ENCODE measurements around the gene TRPM3.

Gene TRPM3

GRCh38 chr9:70959366-70959765 lies 162.1 kb downstream of the TRPM3 start:
- TF ChIP-seq CTCF (IDR thresholded peaks at IDR 0.05; ENCODE audit: low read depth, low read length, missing control alignments): no peak
- DNase-seq (ENCODE audit: low read depth): no peak
- H3K4me3 ChIP-seq (ENCODE audit: low read depth, low read length): no peak overlapping the region
- in situ Hi-C loops (cut with HindIII; ENCODE audit: low sequenced_read_pairs): loop anchor here (25.0 kb wide), 1 partner anchor 322 kb away; no protein-coding TSS in a partner anchor

GRCh38 chr9:70954596-70955143 lies 166.8 kb downstream of the TRPM3 start:
- TF ChIP-seq CTCF (IDR thresholded peaks at IDR 0.05; ENCODE audit: low read depth, low read length, missing control alignments): no peak
- no peak overlapping the region for H3K4me3 ChIP-seq (ENCODE audit: low read depth, low read length)
- no peak for DNase-seq (ENCODE audit: low read depth)
- in situ Hi-C loops (cut with HindIII; ENCODE audit: low sequenced_read_pairs): loop anchor here (25.0 kb wide), 1 partner anchor 317 kb away; no protein-coding TSS in a partner anchor

GRCh38 chr9:70954126-70954525 lies 167.3 kb downstream of the TRPM3 start:
- H3K4me3 ChIP-seq (ENCODE audit: low read depth, low read length): no peak overlapping the region
- in situ Hi-C loops (cut with HindIII; ENCODE audit: low sequenced_read_pairs): loop anchor here (25.0 kb wide), 1 partner anchor 317 kb away; no protein-coding TSS in a partner anchor
- peak; percentile 74 for DNase-seq (ENCODE audit: low read depth)
- no peak for TF ChIP-seq CTCF (IDR thresholded peaks at IDR 0.05; ENCODE audit: low read depth, low read length, missing control alignments)

- in situ Hi-C loops (cut with HindIII; ENCODE audit: low sequenced_read_pairs): loop anchor here (25.0 kb wide), 1 partner anchor 315 kb away; no protein-coding TSS in a partner anchor
- no peak for DNase-seq (ENCODE audit: low read depth)
Observed at GRCh38 chr9:70951749-70952727, 169.4 kb downstream of the TRPM3 start.

GRCh38 chr9:70950270-70950669 lies 171.2 kb downstream of the TRPM3 start:
- no peak for DNase-seq (ENCODE audit: low read depth)
- no peak for TF ChIP-seq CTCF (IDR thresholded peaks at IDR 0.05; ENCODE audit: low read depth, low read length, missing control alignments)
- in situ Hi-C loops (cut with HindIII; ENCODE audit: low sequenced_read_pairs): loop anchor here (25.0 kb wide), 1 partner anchor 313 kb away; no protein-coding TSS in a partner anchor

More at GRCh38 chr9:70951749-70952727, 169.4 kb downstream of the TRPM3 start:
- no peak overlapping the region for H3K4me3 ChIP-seq (ENCODE audit: low read depth, low read length)
- TF ChIP-seq CTCF (IDR thresholded peaks at IDR 0.05; ENCODE audit: low read depth, low read length, missing control alignments): no peak

GRCh38 chr9:70949239-70949638 lies 172.2 kb downstream of the TRPM3 start:
- no peak for TF ChIP-seq CTCF (IDR thresholded peaks at IDR 0.05; ENCODE audit: low read depth, low read length, missing control alignments)
- no peak overlapping the region for H3K4me3 ChIP-seq (ENCODE audit: low read depth, low read length)
- DNase-seq (ENCODE audit: low read depth): no peak
- in situ Hi-C loops (cut with HindIII; ENCODE audit: low sequenced_read_pairs): no loop called here

More at GRCh38 chr9:70950270-70950669, 171.2 kb downstream of the TRPM3 start:
- no peak overlapping the region for H3K4me3 ChIP-seq (ENCODE audit: low read depth, low read length)
